A549 treated with AZD9567 at 1 μM for 4 hours (cell line): ENCODE results near the gene RHCE. TPM values are rescaled to one million over a fixed set of nuclear protein-coding genes. Genes with fewer than 3 reads are reported as not detected.

Experiments used
- total RNA-seq: library from RNA; stranded (reverse); fragments of 200-300 nt; extraction: Qiagen RNA extraction; gene quantifications from 5 replicates; pipeline ENCODE4 v1.2.3, GENCODE V29; 2022; ENCODE audit not compliant: insufficient read depth

RHCE gene
- total RNA-seq = 0.05 to 0.32 TPM (median 0.09 TPM) in 3 of 5 replicates, not detected in the others

DNA sequence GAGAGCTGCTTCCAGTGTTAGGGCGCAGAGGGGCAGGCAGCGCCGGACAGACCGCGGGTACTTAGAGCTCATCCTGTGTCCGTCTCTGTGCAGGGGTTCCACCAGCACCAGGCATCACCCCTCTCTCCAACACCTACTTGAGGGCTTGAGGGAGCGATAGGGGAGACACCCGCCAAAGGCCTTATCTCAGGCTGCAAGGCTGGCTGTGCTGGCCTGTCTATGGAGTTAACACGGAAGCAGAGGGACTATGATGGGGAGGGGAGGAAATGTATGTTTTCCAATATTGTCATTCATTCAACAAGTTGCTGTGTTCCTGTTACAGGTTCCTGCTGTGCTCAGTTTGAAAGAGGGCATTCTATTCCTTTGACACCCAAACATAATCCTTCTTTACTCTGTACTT lies at the start of gene RHCE:
TSS of gene RHCE (minus strand) at position 111 of the 400 bp plus-strand sequence. CDS start at position 72, 39 bp downstream.

GRCh38 chr1:25430073-25430966 lies 9.7 kb upstream of the RHCE start, which contains the start of gene MACO1:
MACO1 (plus strand) TSS chr1:25430897; CDS start chr1:25431099, 202 bp downstream.

DNA sequence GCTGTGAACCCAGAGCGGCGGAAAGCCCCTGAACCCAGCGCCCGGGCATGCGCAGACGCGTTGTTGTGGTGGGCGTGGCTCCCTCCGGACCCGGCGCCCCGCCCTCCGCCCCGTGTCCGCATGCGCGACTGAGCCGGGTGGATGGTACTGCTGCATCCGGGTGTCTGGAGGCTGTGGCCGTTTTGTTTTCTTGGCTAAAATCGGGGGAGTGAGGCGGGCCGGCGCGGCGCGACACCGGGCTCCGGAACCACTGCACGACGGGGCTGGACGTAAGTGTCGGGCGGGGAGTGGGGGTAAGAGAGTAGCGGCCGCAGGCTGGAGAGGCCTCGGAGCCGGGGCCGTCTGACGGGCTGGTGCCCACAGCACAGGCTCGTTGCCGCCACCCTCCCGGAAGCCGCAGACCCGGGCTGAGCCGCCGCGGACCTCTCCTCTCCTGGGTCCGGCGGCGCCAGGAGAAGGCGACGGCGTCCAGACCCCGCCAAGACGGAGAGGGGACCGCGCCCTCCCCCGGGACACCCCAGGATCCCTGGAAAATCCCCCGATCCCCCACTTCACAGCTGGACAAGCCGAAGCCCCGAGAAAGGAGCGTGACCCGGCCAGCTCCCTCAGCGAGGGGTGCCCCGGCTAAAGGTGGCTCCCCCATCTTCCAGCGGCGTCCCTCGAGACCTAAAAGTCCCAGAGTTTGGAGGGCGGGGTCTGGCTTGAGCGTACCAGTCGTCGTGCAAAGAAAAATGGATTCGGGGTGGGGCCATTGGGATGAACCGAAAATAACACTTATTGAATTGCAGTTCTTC lies 82.2 kb downstream of the RHCE start, which contains the start of gene TMEM50A:
TSS of gene TMEM50A (plus strand) at position 147 of the 794 bp plus-strand sequence. CDS start 2,153 bp downstream, outside the sequence.

Other genes starting within 250 kb of the RHCE start
- 32.9 to 46.4 TPM (median 35.8 TPM) in 5 replicates for gene SYF2, start 188.3 kb downstream of the RHCE start, total RNA-seq
- gene RSRP1, start 173.4 kb downstream of the RHCE start, total RNA-seq = 24.6 to 35.5 TPM (median 30.1 TPM) in 5 replicates
- not detected in 5 replicates for gene RHD, start 148.3 kb downstream of the RHCE start, total RNA-seq
- gene TMEM50A, start 82.5 kb downstream of the RHCE start, total RNA-seq = 73.4 to 110 TPM (median 73.7 TPM) in 5 replicates
- gene MACO1, start 10.1 kb upstream of the RHCE start, total RNA-seq = 8.1 to 13.6 TPM (median 8.5 TPM) in 5 replicates
- gene LDLRAP1, start 122.8 kb upstream of the RHCE start, total RNA-seq = 7.1 to 12.4 TPM (median 10.9 TPM) in 5 replicates
- gene MAN1C1, start 196.0 kb upstream of the RHCE start, total RNA-seq = 0.33 to 3.2 TPM (median 0.40 TPM) in 5 replicates